KOPT-K1 (cell line): ENCODE results near the gene C10orf67.

ENCODE experiments used
- H3K27ac ChIP-seq: fragments of 200-600 bp; sonication (generic); 2 replicates; pipeline ENCODE4 v1.5.1; 2016; ENCODE audit warnings: antibody characterized with exemption, mild to moderate bottlenecking, low read depth, low read length; ENCODE audit not compliant: poor library complexity, severe bottlenecking
- H3K36me3 ChIP-seq: fragments of 200-600 bp; sonication (generic); 2 replicates; pipeline ENCODE4 v1.5.1; 2017; ENCODE audit warnings: antibody characterized with exemption, mild to moderate bottlenecking, low read length, moderate library complexity; ENCODE audit not compliant: insufficient read depth
- H3K9me3 ChIP-seq: fragments of 200-600 bp; sonication (generic); 2 replicates; pipeline ENCODE4 v1.5.1; 2017; ENCODE audit warnings: antibody characterized with exemption, low read length, mild to moderate bottlenecking; ENCODE audit not compliant: insufficient read depth, poor library complexity, severe bottlenecking

C10orf67 gene

GRCh38 chr10:23173214-23174073 is 171.2 kb downstream of the C10orf67 start:
- Histone ChIP-seq H3K36me3 (no peaks in the 10 kb centered on the region), H3K9me3 (no peaks in the 10 kb centered on the region), H3K27ac (no peak overlapping the region)

GRCh38 chr10:23172429-23173213 is 172.0 kb downstream of the C10orf67 start:
- Histone ChIP-seq H3K27ac (no peak overlapping the region), H3K36me3 (no peaks in the 10 kb centered on the region), H3K9me3 (no peaks in the 10 kb centered on the region)

GRCh38 chr10:23171232-23171876 is 173.2 kb downstream of the C10orf67 start:
- H3K36me3 ChIP-seq = no peaks in the 10 kb centered on the region

GRCh38 chr10:23158370-23158769 is 186.2 kb downstream of the C10orf67 start:
- H3K36me3 ChIP-seq = no peaks in the 10 kb centered on the region
- H3K9me3 ChIP-seq = no peaks in the 10 kb centered on the region
- no peak overlapping the region for H3K27ac ChIP-seq

More at GRCh38 chr10:23171232-23171876, 173.2 kb downstream of the C10orf67 start:
- Histone ChIP-seq H3K9me3 (no peaks in the 10 kb centered on the region), H3K27ac (no peak overlapping the region)

GRCh38 chr10:23157691-23158369 is 186.8 kb downstream of the C10orf67 start:
- no peaks in the 10 kb centered on the region for H3K9me3 ChIP-seq
- no peak overlapping the region for H3K27ac ChIP-seq
- H3K36me3 ChIP-seq = no peaks in the 10 kb centered on the region

- H3K27ac ChIP-seq = no peak overlapping the region
- no peaks in the 10 kb centered on the region for H3K36me3 ChIP-seq
- no peaks in the 10 kb centered on the region for H3K9me3 ChIP-seq
Observed at GRCh38 chr10:23157239-23157681, 187.3 kb downstream of the C10orf67 start.

- Histone ChIP-seq H3K9me3 (no peaks in the 10 kb centered on the region), H3K27ac (no peak overlapping the region), H3K36me3 (no peaks in the 10 kb centered on the region)
Observed at GRCh38 chr10:23156447-23157150, 188.0 kb downstream of the C10orf67 start.

GRCh38 chr10:23155169-23155568 is 189.4 kb downstream of the C10orf67 start:
- H3K9me3 ChIP-seq = no peaks in the 10 kb centered on the region
- no peak overlapping the region for H3K27ac ChIP-seq

More at GRCh38 chr10:23155169-23155568, 189.4 kb downstream of the C10orf67 start:
- no peaks in the 10 kb centered on the region for H3K36me3 ChIP-seq
